Measurements from ENCODE around the gene CHMP2B. TPM values are rescaled to one million over a fixed set of nuclear protein-coding genes. Genes with fewer than 3 reads are reported as not detected.

The CHMP2B gene
- total RNA-seq, 2 experiments from 2014 or later, result 11.5 to 31.5 TPM

DNA sequence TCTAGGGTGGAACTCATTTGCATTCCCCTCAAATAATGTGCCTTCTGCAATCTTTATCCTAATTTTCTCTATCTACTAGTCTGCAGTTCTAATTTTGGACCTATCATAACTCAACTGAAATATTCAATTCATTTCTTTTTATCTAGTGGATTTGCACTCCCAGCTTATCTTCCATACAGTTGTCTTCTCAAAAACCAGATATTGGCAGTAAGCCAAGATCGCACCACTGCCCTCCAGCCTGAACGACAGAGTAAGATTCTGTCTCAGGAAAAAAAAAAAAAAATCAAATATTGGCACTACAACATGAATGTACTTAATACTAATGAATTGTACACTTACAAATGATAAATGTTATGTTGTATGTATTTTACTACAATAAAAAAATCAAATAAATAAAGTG lies 18.0 kb upstream of the CHMP2B start:
- H3K79me2 ChIP-seq (ENCODE audit: insufficient read depth, low read depth, low read length), result no peaks in the 10 kb centered on the region
- H3K4me2 ChIP-seq (ENCODE audit: low read length), result no peak overlapping the region
- CTCF ChIA-PET (ENCODE audit: unreplicated experiment), result no interaction called here
- no peaks in the 10 kb centered on the region for H3K4me1 ChIP-seq (ENCODE audit: insufficient read depth, low read length, poor library complexity, severe bottlenecking)
- no peak for DNase-seq (ENCODE audit: low spot score)
- BruUV-seq (replicated peaks), result no TSS peak
- POLR2A ChIA-PET, result interaction anchor here (0.7 to 0.9 kb wide), 3 partner anchors 17 to 215 kb away, joined by 3 to 7 read pairs (median 5); no protein-coding TSS in a partner anchor
- H3K4me3 ChIP-seq (ENCODE audit: low read depth, low read length, poor library complexity, severe bottlenecking), result no peak overlapping the region
- H3K27ac ChIP-seq (ENCODE audit: low read depth, low read length, poor library complexity, severe bottlenecking), result no peak overlapping the region
- intact Hi-C loops (cut with micrococcal nuclease; ENCODE audit: unreplicated experiment), result no loop called here
- no peak for TF ChIP-seq EZH2phosphoT487 (IDR thresholded peaks at IDR 0.05; ENCODE audit: borderline replicate concordance, low read depth, low read length)
- TF ChIP-seq, protein P1, sequence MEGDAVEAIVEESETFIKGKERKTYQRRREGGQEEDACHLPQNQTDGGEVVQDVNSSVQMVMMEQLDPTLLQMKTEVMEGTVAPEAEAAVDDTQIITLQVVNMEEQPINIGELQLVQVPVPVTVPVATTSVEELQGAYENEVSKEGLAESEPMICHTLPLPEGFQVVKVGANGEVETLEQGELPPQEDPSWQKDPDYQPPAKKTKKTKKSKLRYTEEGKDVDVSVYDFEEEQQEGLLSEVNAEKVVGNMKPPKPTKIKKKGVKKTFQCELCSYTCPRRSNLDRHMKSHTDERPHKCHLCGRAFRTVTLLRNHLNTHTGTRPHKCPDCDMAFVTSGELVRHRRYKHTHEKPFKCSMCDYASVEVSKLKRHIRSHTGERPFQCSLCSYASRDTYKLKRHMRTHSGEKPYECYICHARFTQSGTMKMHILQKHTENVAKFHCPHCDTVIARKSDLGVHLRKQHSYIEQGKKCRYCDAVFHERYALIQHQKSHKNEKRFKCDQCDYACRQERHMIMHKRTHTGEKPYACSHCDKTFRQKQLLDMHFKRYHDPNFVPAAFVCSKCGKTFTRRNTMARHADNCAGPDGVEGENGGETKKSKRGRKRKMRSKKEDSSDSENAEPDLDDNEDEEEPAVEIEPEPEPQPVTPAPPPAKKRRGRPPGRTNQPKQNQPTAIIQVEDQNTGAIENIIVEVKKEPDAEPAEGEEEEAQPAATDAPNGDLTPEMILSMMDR (conservative IDR thresholded peaks at IDR 0.05; ENCODE audit: low read length), result no peak
- H3K9me2 ChIP-seq (ENCODE audit: insufficient read depth, low read length), result no peaks in the 10 kb centered on the region
- H3K36me3 ChIP-seq (ENCODE audit: insufficient read depth, low read length), result no peaks in the 10 kb centered on the region
- no peak overlapping the region for H2AFZ ChIP-seq (ENCODE audit: low read length)
- H4K20me1 ChIP-seq (ENCODE audit: insufficient read depth, low read length), result no peaks in the 10 kb centered on the region
- no peaks in the 10 kb centered on the region for H3K9me3 ChIP-seq (ENCODE audit: low read length)

DNA sequence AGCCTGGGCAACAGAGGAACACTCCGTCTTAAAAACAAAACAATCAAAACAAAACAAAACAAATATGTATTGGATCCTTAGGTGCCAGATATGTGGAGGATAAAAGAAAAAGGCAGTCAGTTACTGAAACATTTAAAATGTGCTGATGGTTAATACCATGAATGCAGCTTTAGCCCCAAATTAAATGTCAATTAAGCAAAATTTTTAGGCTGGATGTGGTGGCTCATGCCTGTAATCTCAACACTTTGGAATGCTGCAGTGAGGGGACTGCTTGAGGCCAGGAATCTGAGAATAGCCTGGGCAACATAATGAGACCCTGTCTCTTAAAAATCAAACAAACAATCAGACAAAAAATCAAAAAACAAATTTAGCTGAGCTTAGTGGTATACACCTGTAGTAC lies 8.5 kb upstream of the CHMP2B start:
- no peak overlapping the region for H3K4me2 ChIP-seq (ENCODE audit: low read length)
- no peaks in the 10 kb centered on the region for H3K9me2 ChIP-seq (ENCODE audit: insufficient read depth, low read length)
- no peak overlapping the region for H3K4me3 ChIP-seq (ENCODE audit: low read depth, low read length, poor library complexity, severe bottlenecking)
- ChIA-PET POLR2A (no interaction called here), CTCF (ENCODE audit: unreplicated experiment) (no interaction called here)
- H3K79me2 ChIP-seq (ENCODE audit: insufficient read depth, low read depth, low read length), result no peaks in the 10 kb centered on the region
- no peak for DNase-seq (ENCODE audit: low spot score)
- H4K20me1 ChIP-seq (ENCODE audit: insufficient read depth, low read length), result no peaks in the 10 kb centered on the region
- H2AFZ ChIP-seq (ENCODE audit: low read length), result no peak overlapping the region
- no peaks in the 10 kb centered on the region for H3K9me3 ChIP-seq (ENCODE audit: low read length)
- intact Hi-C loops (cut with micrococcal nuclease; ENCODE audit: unreplicated experiment), result no loop called here
- TF ChIP-seq, protein P1 (conservative IDR thresholded peaks at IDR 0.05; ENCODE audit: low read length), result no peak
- no peak for TF ChIP-seq EZH2phosphoT487 (IDR thresholded peaks at IDR 0.05; ENCODE audit: borderline replicate concordance, low read depth, low read length)
- no TSS peak for BruUV-seq (replicated peaks)
- H3K4me1 ChIP-seq (ENCODE audit: insufficient read depth, low read length, poor library complexity, severe bottlenecking), result no peaks in the 10 kb centered on the region
- H3K36me3 ChIP-seq (ENCODE audit: insufficient read depth, low read length), result no peaks in the 10 kb centered on the region
- H3K27ac ChIP-seq (ENCODE audit: low read depth, low read length, poor library complexity, severe bottlenecking), result no peak overlapping the region

DNA sequence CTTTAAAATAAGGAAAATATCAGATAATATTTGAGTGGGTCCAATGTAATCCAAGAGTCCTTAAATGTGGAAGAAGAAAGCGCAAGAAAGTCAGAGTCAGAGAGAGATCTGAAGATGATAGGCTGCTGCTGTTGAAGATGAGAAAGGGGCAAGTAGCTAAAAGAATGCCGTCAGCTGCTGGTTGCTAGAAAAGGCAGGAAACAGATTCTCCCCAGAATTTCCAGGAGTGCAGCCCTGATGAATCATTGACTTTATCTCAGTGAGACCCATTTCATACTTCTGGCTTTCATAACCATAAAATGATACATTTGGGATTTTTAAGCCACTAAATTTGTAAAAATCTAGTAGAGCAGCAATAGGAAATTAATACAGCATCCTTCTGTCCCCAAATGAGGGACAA lies 7.5 kb upstream of the CHMP2B start:
- Histone ChIP-seq H3K4me1 (ENCODE audit: insufficient read depth, low read length, poor library complexity, severe bottlenecking) (no peaks in the 10 kb centered on the region), H3K9me2 (ENCODE audit: insufficient read depth, low read length) (no peaks in the 10 kb centered on the region), H3K27ac (ENCODE audit: low read depth, low read length, poor library complexity, severe bottlenecking) (no peak overlapping the region), H3K9me3 (ENCODE audit: low read length) (no peaks in the 10 kb centered on the region), H2AFZ (ENCODE audit: low read length) (no peak overlapping the region), H3K36me3 (ENCODE audit: insufficient read depth, low read length) (no peaks in the 10 kb centered on the region), H3K79me2 (ENCODE audit: insufficient read depth, low read depth, low read length) (no peaks in the 10 kb centered on the region), H3K4me2 (ENCODE audit: low read length) (no peak overlapping the region), H3K4me3 (ENCODE audit: low read depth, low read length, poor library complexity, severe bottlenecking) (no peak overlapping the region), H4K20me1 (ENCODE audit: insufficient read depth, low read length) (no peaks in the 10 kb centered on the region)
- TF ChIP-seq, protein P1 (conservative IDR thresholded peaks at IDR 0.05; ENCODE audit: low read length), result no peak
- TF ChIP-seq EZH2phosphoT487 (IDR thresholded peaks at IDR 0.05; ENCODE audit: borderline replicate concordance, low read depth, low read length), result no peak
- intact Hi-C loops (cut with micrococcal nuclease; ENCODE audit: unreplicated experiment), result no loop called here
- DNase-seq (ENCODE audit: low spot score), result no peak
- ChIA-PET CTCF (ENCODE audit: unreplicated experiment) (no interaction called here), POLR2A (no interaction called here)
- no TSS peak for BruUV-seq (replicated peaks)
